OCI-LY1 (cell line): Measurements from ENCODE around the gene PDGFA.

Experiments
- H2AFZ ChIP-seq: fragments of 200-600 bp; sonication (generic), shearing (Covaris generic); 2 replicates; pipeline ENCODE4 v1.6.0; 2014; ENCODE audit warnings: antibody characterized with exemption, mild to moderate bottlenecking, low read length
- H3F3A ChIP-seq: fragments of 200-600 bp; sonication (generic), shearing (Covaris generic); 2 replicates; pipeline ENCODE4 v1.6.0; 2014; ENCODE audit warnings: mild to moderate bottlenecking, antibody characterized with exemption, low read length, moderate library complexity; ENCODE audit not compliant: insufficient read depth
- H3K27ac ChIP-seq: fragments of 200-600 bp; sonication (generic); 2 replicates; pipeline ENCODE4 v1.5.1; 2014; ENCODE audit warnings: low read length, mixed run types, mild to moderate bottlenecking, low read depth; ENCODE audit not compliant: poor library complexity, severe bottlenecking
- H3K27me3 ChIP-seq: fragments of 200-600 bp; sonication (generic); 2 replicates; pipeline ENCODE4 v1.6.0; 2014; ENCODE audit warnings: antibody characterized with exemption, mild to moderate bottlenecking, low read length, moderate library complexity; ENCODE audit not compliant: insufficient read depth
- H3K36me3 ChIP-seq: fragments of 200-600 bp; sonication (generic); 2 replicates; pipeline ENCODE4 v1.6.1; 2014; ENCODE audit warnings: mild to moderate bottlenecking, antibody characterized with exemption, low read length, moderate library complexity, mixed read lengths; ENCODE audit not compliant: insufficient read depth
- H3K4me1 ChIP-seq: fragments of 200-600 bp; sonication (generic); 2 replicates; pipeline ENCODE4 v1.5.1; 2014; ENCODE audit warnings: mild to moderate bottlenecking, low read length, moderate library complexity; ENCODE audit not compliant: insufficient read depth, severe bottlenecking
- H3K4me2 ChIP-seq: fragments of 200-600 bp; sonication (generic), shearing (Covaris generic); 2 replicates; pipeline ENCODE4 v1.6.1; 2014; ENCODE audit warnings: low read length
- H3K4me3 ChIP-seq: fragments of 200-600 bp; sonication (generic); 2 replicates; pipeline ENCODE4 v1.5.1; 2014; ENCODE audit warnings: low read length, low read depth, mild to moderate bottlenecking, mixed read lengths; ENCODE audit not compliant: poor library complexity, severe bottlenecking
- H3K79me2 ChIP-seq: fragments of 200-600 bp; shearing (Covaris generic); 2 replicates; pipeline ENCODE4 v1.6.1; 2016; ENCODE audit warnings: mixed run types, low read length, mixed read lengths; ENCODE audit not compliant: insufficient read depth
- H3K9ac ChIP-seq: fragments of 200-600 bp; sonication (generic), shearing (Covaris generic); 2 replicates; pipeline ENCODE4 v1.6.1; 2014; ENCODE audit warnings: mild to moderate bottlenecking, low read length, mixed read lengths
- H3K9me2 ChIP-seq: fragments of 200-600 bp; sonication (generic), shearing (Covaris generic); 2 replicates; pipeline ENCODE4 v1.6.1; 2014; ENCODE audit warnings: low read depth, mild to moderate bottlenecking, low read length, mixed read lengths
- H3K9me3 ChIP-seq: fragments of 200-600 bp; shearing (Covaris generic); 2 replicates; pipeline ENCODE4 v1.6.1; 2014; ENCODE audit warnings: low read length, mixed read lengths
- H4K20me1 ChIP-seq: fragments of 200-600 bp; sonication (generic), shearing (Covaris generic); 2 replicates; pipeline ENCODE4 v1.6.0; 2016; ENCODE audit warnings: mild to moderate bottlenecking, low read length; ENCODE audit not compliant: insufficient read depth
- EZH2 ChIP-seq: fragments of 200-600 bp; sonication (generic), shearing (Covaris generic); IDR thresholded peaks from 2 replicates; pipeline ENCODE4 v1.8.0; 2017; ENCODE audit warnings: borderline replicate concordance, mixed run types, mild to moderate bottlenecking, antibody characterized with exemption, low read length, moderate library complexity, mixed read lengths
- TF ChIP-seq, protein P1 (sequence below): fragments of 200-600 bp; sonication (generic), shearing (Covaris generic); IDR thresholded peaks from 2 replicates; pipeline ENCODE4 v1.5.1; 2017; ENCODE audit warnings: mild to moderate bottlenecking, antibody characterized with exemption, low read length, moderate library complexity, mixed read lengths

The PDGFA gene

DNA sequence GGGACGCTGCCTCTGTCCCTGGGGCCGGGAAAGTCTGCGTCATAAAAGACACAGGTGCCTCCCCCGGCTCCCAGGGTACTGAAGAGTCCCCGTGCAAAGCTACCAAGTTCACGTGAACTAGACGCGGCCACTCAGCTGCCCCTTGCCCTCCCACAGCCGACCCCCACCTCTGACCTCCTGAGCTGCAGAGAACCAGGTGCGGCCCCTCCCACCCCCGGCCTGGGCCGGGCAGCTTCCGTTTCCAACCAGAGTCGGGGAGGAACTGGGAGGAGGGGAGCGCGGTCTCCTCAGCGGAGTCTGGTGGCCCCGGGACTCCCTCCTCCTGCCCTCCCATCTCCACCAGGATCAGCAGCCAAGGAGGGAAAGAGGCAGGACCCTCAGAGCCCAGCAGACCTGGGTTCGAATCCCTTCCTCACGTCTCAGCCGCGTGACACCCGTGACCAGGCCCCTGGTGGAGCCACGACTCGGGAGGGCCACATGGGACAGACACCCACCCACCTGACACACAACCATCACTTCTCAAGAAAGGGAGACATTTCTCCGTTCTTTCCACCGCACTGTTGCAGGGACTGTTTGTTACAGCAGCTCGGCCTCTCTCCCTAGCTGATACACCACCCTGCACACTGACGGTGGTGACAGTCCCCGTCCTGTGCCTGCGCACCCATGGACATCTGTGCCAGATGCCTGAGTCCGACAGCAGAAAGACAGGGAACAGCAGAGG, 37.4 kb upstream of the PDGFA start:
- no peaks in the 10 kb centered on the region for H3K27me3 ChIP-seq
- H3K36me3 ChIP-seq = no peaks in the 10 kb centered on the region
- H3K79me2 ChIP-seq = no peaks in the 10 kb centered on the region
- no peaks in the 10 kb centered on the region for H3K4me1 ChIP-seq
- no peak overlapping the region for H3K9ac ChIP-seq
- H3F3A ChIP-seq = no peaks in the 10 kb centered on the region
- no peak overlapping the region for H3K27ac ChIP-seq
- H4K20me1 ChIP-seq = no peaks in the 10 kb centered on the region
- H3K4me3 ChIP-seq = no peak overlapping the region
- H2AFZ ChIP-seq = no peak overlapping the region
- H3K9me2 ChIP-seq = no peaks in the 10 kb centered on the region
- TF ChIP-seq, protein P1, sequence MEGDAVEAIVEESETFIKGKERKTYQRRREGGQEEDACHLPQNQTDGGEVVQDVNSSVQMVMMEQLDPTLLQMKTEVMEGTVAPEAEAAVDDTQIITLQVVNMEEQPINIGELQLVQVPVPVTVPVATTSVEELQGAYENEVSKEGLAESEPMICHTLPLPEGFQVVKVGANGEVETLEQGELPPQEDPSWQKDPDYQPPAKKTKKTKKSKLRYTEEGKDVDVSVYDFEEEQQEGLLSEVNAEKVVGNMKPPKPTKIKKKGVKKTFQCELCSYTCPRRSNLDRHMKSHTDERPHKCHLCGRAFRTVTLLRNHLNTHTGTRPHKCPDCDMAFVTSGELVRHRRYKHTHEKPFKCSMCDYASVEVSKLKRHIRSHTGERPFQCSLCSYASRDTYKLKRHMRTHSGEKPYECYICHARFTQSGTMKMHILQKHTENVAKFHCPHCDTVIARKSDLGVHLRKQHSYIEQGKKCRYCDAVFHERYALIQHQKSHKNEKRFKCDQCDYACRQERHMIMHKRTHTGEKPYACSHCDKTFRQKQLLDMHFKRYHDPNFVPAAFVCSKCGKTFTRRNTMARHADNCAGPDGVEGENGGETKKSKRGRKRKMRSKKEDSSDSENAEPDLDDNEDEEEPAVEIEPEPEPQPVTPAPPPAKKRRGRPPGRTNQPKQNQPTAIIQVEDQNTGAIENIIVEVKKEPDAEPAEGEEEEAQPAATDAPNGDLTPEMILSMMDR = no peak
- no peak for TF ChIP-seq EZH2
- no peaks in the 10 kb centered on the region for H3K9me3 ChIP-seq
- H3K4me2 ChIP-seq = no peak overlapping the region

DNA sequence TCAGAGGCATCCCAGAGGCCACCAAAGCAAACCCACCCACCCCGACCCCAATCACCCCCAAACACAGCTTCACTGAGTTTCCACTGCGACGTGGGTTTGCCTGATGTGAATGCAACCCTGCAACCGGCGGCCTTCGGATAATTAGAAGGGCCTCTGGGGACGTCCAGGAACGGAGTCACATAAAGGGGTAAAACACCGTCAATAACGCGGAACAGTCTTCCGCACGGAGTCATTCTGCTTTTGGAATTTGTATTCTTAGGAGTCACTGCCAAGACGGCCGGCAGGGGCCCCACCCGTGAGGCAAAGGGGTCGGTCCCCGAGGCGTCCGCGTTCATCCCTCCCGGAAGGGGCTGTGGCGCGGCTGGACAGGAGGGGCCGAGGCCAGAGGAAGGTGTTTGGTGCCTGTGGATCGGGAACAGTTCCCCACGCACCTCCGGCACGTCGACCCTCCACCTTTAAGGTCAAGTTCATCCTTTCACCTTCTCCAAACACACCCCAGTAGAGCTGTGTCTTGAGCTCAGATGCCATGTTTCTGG, 36.7 kb upstream of the PDGFA start:
- no peak overlapping the region for H3K4me2 ChIP-seq
- no peaks in the 10 kb centered on the region for H3K9me2 ChIP-seq
- no peaks in the 10 kb centered on the region for H4K20me1 ChIP-seq
- no peaks in the 10 kb centered on the region for H3F3A ChIP-seq
- no peak overlapping the region for H2AFZ ChIP-seq
- no peaks in the 10 kb centered on the region for H3K9me3 ChIP-seq
- no peaks in the 10 kb centered on the region for H3K27me3 ChIP-seq
- no peak overlapping the region for H3K27ac ChIP-seq
- H3K4me1 ChIP-seq = no peaks in the 10 kb centered on the region
- H3K9ac ChIP-seq = no peak overlapping the region
- TF ChIP-seq EZH2 = no peak
- TF ChIP-seq, protein P1 = no peak
- no peaks in the 10 kb centered on the region for H3K36me3 ChIP-seq
- H3K4me3 ChIP-seq = no peak overlapping the region
- H3K79me2 ChIP-seq = no peaks in the 10 kb centered on the region

DNA sequence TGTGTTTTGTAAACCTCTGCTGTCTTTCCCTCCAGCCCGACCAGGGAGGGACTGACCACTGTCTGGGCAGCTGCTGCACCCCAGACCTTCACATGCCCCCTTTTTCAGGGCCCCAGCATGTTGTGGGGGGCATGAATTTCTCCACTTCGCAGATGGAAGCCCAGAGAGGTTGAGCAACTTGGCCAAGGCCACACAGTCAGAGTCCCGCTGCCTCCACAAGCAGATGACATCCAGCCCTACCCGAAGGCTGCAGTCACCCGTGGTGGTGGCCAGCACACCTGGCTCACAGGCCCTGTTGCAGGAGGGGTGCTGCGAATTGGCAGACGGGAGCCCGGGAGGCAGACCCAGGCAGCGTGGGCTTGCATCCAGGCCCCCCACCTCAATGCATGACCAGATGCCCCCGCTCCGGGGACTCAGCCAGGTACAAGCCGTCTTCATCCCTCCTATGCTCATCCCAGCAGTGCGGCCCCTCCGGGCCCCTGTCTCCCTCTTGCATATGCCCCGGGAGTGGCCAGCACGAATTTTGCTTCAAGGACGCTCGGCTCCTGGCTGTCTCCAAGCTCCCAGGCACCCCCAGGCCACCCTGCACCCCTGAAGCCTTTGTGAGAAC, 36.0 kb upstream of the PDGFA start:
- Histone ChIP-seq H4K20me1 (no peaks in the 10 kb centered on the region), H2AFZ (no peak overlapping the region), H3F3A (no peaks in the 10 kb centered on the region), H3K4me1 (no peaks in the 10 kb centered on the region), H3K4me3 (no peak overlapping the region), H3K27me3 (no peaks in the 10 kb centered on the region), H3K4me2 (no peak overlapping the region), H3K27ac (no peak overlapping the region), H3K9ac (no peak overlapping the region), H3K36me3 (no peaks in the 10 kb centered on the region), H3K9me2 (no peaks in the 10 kb centered on the region), H3K9me3 (no peaks in the 10 kb centered on the region), H3K79me2 (no peaks in the 10 kb centered on the region)
- TF ChIP-seq EZH2 = no peak
- TF ChIP-seq, protein P1 = no peak
